GM23338 (cell line): ENCODE data around the gene TRIM49D1. TPM values are rescaled to one million over a fixed set of nuclear protein-coding genes. Genes with fewer than 3 reads are reported as not detected.
"Not testable (repeated sequence)": the region's sequence is repeated elsewhere in the genome, so short reads cannot be mapped to it uniquely, and the experiment has no call there.

Experiments
- ATAC-seq: fragments of 200-7000 bp; cut with Tn5 transposase; 3 replicates; pipeline ENCODE4 v1.9.1; 2020
- DNase-seq: peaks from one replicate; pipeline ENCODE4 v3.0.0-alpha.2; 2015; ENCODE audit warnings: low spot score
- H2AFZ ChIP-seq: fragments of 200-600 bp; sonication (generic); 2 replicates; pipeline ENCODE4 v1.8.0; 2016; ENCODE audit warnings: antibody characterized with exemption, mild to moderate bottlenecking, moderate library complexity
- H3F3A ChIP-seq: fragments of 200-600 bp; sonication (generic); replicated peaks from 2 replicates; pipeline ENCODE4 v1.8.0; 2017; ENCODE audit warnings: antibody characterized with exemption, mixed run types, low read depth
- H3K27ac ChIP-seq: fragments of 200-600 bp; sonication (generic); 2 replicates; pipeline ENCODE4 v1.6.1; 2016; ENCODE audit warnings: low read depth
- H3K27me3 ChIP-seq: fragments of 200-600 bp; sonication (generic); 2 replicates; pipeline ENCODE4 v1.8.0; 2016; ENCODE audit warnings: mild to moderate bottlenecking, mixed run types, moderate library complexity; ENCODE audit not compliant: insufficient read depth
- H3K36me3 ChIP-seq: fragments of 200-600 bp; sonication (generic); 2 replicates; pipeline ENCODE4 v1.8.0; 2016; ENCODE audit warnings: mild to moderate bottlenecking; ENCODE audit not compliant: insufficient read depth
- H3K4me1 ChIP-seq: fragments of 200-600 bp; sonication (generic); 2 replicates; pipeline ENCODE4 v1.8.0; 2016; ENCODE audit warnings: mild to moderate bottlenecking, moderate library complexity; ENCODE audit not compliant: insufficient read depth
- H3K4me2 ChIP-seq: fragments of 200-600 bp; sonication (generic); 2 replicates; pipeline ENCODE4 v1.7.1; 2017; ENCODE audit warnings: mixed run types
- H3K4me3 ChIP-seq: fragments of 200-600 bp; sonication (generic); 2 replicates; pipeline ENCODE4 v1.6.1; 2016; ENCODE audit warnings: mixed run types
- H3K79me2 ChIP-seq: fragments of 200-600 bp; sonication (generic); replicated peaks from 2 replicates; pipeline ENCODE4 v1.8.0; 2017; ENCODE audit warnings: mild to moderate bottlenecking; ENCODE audit not compliant: insufficient read depth
- H3K9me2 ChIP-seq: fragments of 200-600 bp; sonication (generic); 2 replicates; pipeline ENCODE4 v1.8.0; 2017; ENCODE audit not compliant: insufficient read depth
- H4K20me1 ChIP-seq: fragments of 200-600 bp; sonication (generic); replicated peaks from 2 replicates; pipeline ENCODE4 v1.8.0; 2017; ENCODE audit warnings: mild to moderate bottlenecking; ENCODE audit not compliant: insufficient read depth
- H3K27ac Mint-ChIP-seq: 2 replicates; pipeline ENCODE4 v1.8.0; 2020; ENCODE audit warnings: inconsistent platforms, mild to moderate bottlenecking, moderate library complexity, mixed read lengths
- H3K27me3 Mint-ChIP-seq: 3 replicates; pipeline ENCODE4 v1.8.0; 2022; ENCODE audit warnings: low read depth, mild to moderate bottlenecking, moderate library complexity, mixed read lengths, inconsistent platforms; ENCODE audit not compliant: insufficient read depth, poor library complexity
- H3K36me3 Mint-ChIP-seq: 3 replicates; pipeline ENCODE4 v1.8.0; 2021; ENCODE audit warnings: low read depth, mild to moderate bottlenecking, inconsistent platforms, moderate library complexity, mixed read lengths
- H3K4me1 Mint-ChIP-seq: 3 replicates; pipeline ENCODE4 v1.8.0; 2020; ENCODE audit warnings: mild to moderate bottlenecking, inconsistent platforms, mixed read lengths
- H3K4me3 Mint-ChIP-seq: 3 replicates; pipeline ENCODE4 v1.8.0; 2021; ENCODE audit warnings: moderate library complexity, mild to moderate bottlenecking, inconsistent platforms, mixed read lengths
- H3K9me3 Mint-ChIP-seq: 3 replicates; pipeline ENCODE4 v1.8.0; 2020; ENCODE audit warnings: moderate library complexity, mild to moderate bottlenecking, inconsistent platforms, mixed read lengths
- polyA plus RNA-seq: library from polyadenylated mRNA; unstranded; fragments of >200 nt; fragmentation: Nextera tagmentation; extraction: Ambion mirVana; gene quantifications from 2 replicates; pipeline ENCODE4 v1.2.1, GENCODE V29; 2016
- small RNA-seq: library from RNA; depleted of rRNA; stranded (forward); fragments of <200 nt; gene quantifications from one replicate; pipeline ENCODE3, GENCODE V24; 2014; ENCODE audit warnings: low replicate concordance
- total RNA-seq: library from RNA; depleted of rRNA; stranded (reverse); fragments of >200 nt; shearing (Covaris generic); gene quantifications from 2 replicates; pipeline ENCODE4 v1.2.3, GENCODE V29; 2014; rRNA removed

Gene TRIM49D1
- total and polyA plus RNA-seq, 2 experiments from 2014 or later = 0.10 TPM; not detected in 1

GRCh38 chr11:89893245-89893644, 28.8 kb downstream of the TRIM49D1 start:
- H3K9me3 Mint-ChIP-seq, H3K36me3 Mint-ChIP-seq, H3K27me3 ChIP-seq, ATAC-seq, H3K4me3 Mint-ChIP-seq, H2AFZ ChIP-seq, H3K27ac ChIP-seq, H3K27ac Mint-ChIP-seq, H4K20me1 ChIP-seq, H3K9me2 ChIP-seq, DNase-seq, H3K4me1 ChIP-seq, H3K4me3 ChIP-seq, H3K4me1 Mint-ChIP-seq, H3F3A ChIP-seq, H3K4me2 ChIP-seq, H3K79me2 ChIP-seq, H3K27me3 Mint-ChIP-seq, H3K36me3 ChIP-seq: not testable (repeated sequence)

- not testable (repeated sequence) for DNase-seq, H3K27ac Mint-ChIP-seq, H3K9me3 Mint-ChIP-seq, H3K4me2 ChIP-seq, H3K79me2 ChIP-seq, ATAC-seq, H3K4me3 Mint-ChIP-seq, H3K4me3 ChIP-seq, H2AFZ ChIP-seq, H3K27me3 Mint-ChIP-seq, H3K4me1 ChIP-seq, H3K36me3 ChIP-seq, H3K27me3 ChIP-seq, H3F3A ChIP-seq, H4K20me1 ChIP-seq, H3K9me2 ChIP-seq, H3K27ac ChIP-seq, H3K36me3 Mint-ChIP-seq, H3K4me1 Mint-ChIP-seq
Observed at GRCh38 chr11:89877511-89877910, 44.5 kb downstream of the TRIM49D1 start.

- H3K4me3 ChIP-seq, H3K4me1 Mint-ChIP-seq, H3K36me3 ChIP-seq, H3F3A ChIP-seq, H2AFZ ChIP-seq, H3K9me2 ChIP-seq, H4K20me1 ChIP-seq, H3K4me2 ChIP-seq, H3K27me3 Mint-ChIP-seq, H3K27me3 ChIP-seq, DNase-seq, H3K27ac Mint-ChIP-seq, H3K4me3 Mint-ChIP-seq, H3K9me3 Mint-ChIP-seq, H3K79me2 ChIP-seq, H3K36me3 Mint-ChIP-seq, H3K4me1 ChIP-seq, ATAC-seq, H3K27ac ChIP-seq: not testable (repeated sequence)
Observed at GRCh38 chr11:89872588-89872987, 49.5 kb downstream of the TRIM49D1 start.

GRCh38 chr11:89865223-89865622, 56.8 kb downstream of the TRIM49D1 start:
- not testable (repeated sequence) for H3K27me3 ChIP-seq, H3K27ac ChIP-seq, H3F3A ChIP-seq, H3K36me3 ChIP-seq, ATAC-seq, H3K79me2 ChIP-seq, H3K4me3 Mint-ChIP-seq, H3K4me2 ChIP-seq, H3K36me3 Mint-ChIP-seq, H3K27ac Mint-ChIP-seq, H3K4me3 ChIP-seq, H3K9me3 Mint-ChIP-seq, H3K4me1 ChIP-seq, H3K27me3 Mint-ChIP-seq, H3K9me2 ChIP-seq, H2AFZ ChIP-seq, DNase-seq, H3K4me1 Mint-ChIP-seq, H4K20me1 ChIP-seq

- H2AFZ ChIP-seq, H3K36me3 ChIP-seq, H4K20me1 ChIP-seq, H3K9me2 ChIP-seq, ATAC-seq, H3K27me3 Mint-ChIP-seq, H3F3A ChIP-seq, H3K4me1 ChIP-seq, H3K4me1 Mint-ChIP-seq, H3K79me2 ChIP-seq, H3K27me3 ChIP-seq, H3K36me3 Mint-ChIP-seq, H3K4me3 Mint-ChIP-seq, H3K27ac ChIP-seq, H3K9me3 Mint-ChIP-seq, H3K27ac Mint-ChIP-seq: not testable (repeated sequence)
- 0 out of 2 replicates have a peak overlapping the region, but pooled peaks have one; percentile 57 for H3K4me2 ChIP-seq
- DNase-seq = peak; percentile 7
- H3K4me3 ChIP-seq = peak overlapping the region; percentile 41; the same call in 1 of the 2 replicates
Observed at GRCh38 chr11:89863906-89864704, 57.9 kb downstream of the TRIM49D1 start.

Small RNAs within 50 kb of the gene (small RNA-seq; reads per million reads assigned to genes)
- not detected for gene AP004607.1

Other genes starting within 250 kb of the TRIM49D1 start
- not detected in 2 replicates for gene TRIM77, start 211.9 kb downstream of the TRIM49D1 start, total RNA-seq
- gene TRIM77, start 211.9 kb downstream of the TRIM49D1 start, polyA plus RNA-seq = not detected in 2 replicates
- gene TRIM49, start 113.7 kb downstream of the TRIM49D1 start, total RNA-seq = 0.27 TPM in 1 of 2 replicates, not detected in the other
- 0.12 TPM in 1 of 2 replicates, not detected in the other for gene TRIM49, start 113.7 kb downstream of the TRIM49D1 start, polyA plus RNA-seq
- gene TRIM64B, start 43.8 kb downstream of the TRIM49D1 start, total RNA-seq = not detected in 2 replicates
- not detected in 2 replicates for gene TRIM64B, start 43.8 kb downstream of the TRIM49D1 start, polyA plus RNA-seq
- not detected in 2 replicates for gene TRIM49D2, start 1.8 kb upstream of the TRIM49D1 start, total RNA-seq
- not detected in 2 replicates for gene TRIM49D2, start 1.8 kb upstream of the TRIM49D1 start, polyA plus RNA-seq
- gene TRIM64, start 43.8 kb upstream of the TRIM49D1 start, total RNA-seq = 0.10 TPM in 1 of 2 replicates, not detected in the other
- gene TRIM64, start 43.8 kb upstream of the TRIM49D1 start, polyA plus RNA-seq = 0.10 TPM in 1 of 2 replicates, not detected in the other
- not detected in 2 replicates for gene TRIM49C, start 108.9 kb upstream of the TRIM49D1 start, total RNA-seq
- gene TRIM49C, start 108.9 kb upstream of the TRIM49D1 start, polyA plus RNA-seq = not detected in 2 replicates
- not detected in 2 replicates for gene UBTFL1, start 163.7 kb upstream of the TRIM49D1 start, total RNA-seq
- gene UBTFL1, start 163.7 kb upstream of the TRIM49D1 start, polyA plus RNA-seq = not detected in 2 replicates
- 4.3 and 12.4 TPM in 2 replicates for gene NAALAD2, start 212.4 kb upstream of the TRIM49D1 start, total RNA-seq
- gene NAALAD2, start 212.4 kb upstream of the TRIM49D1 start, polyA plus RNA-seq = 3.1 and 3.4 TPM in 2 replicates